HFFc6 (cell line): ENCODE measurements around the gene KLC4. TPM values are rescaled to one million over a fixed set of nuclear protein-coding genes. Genes with fewer than 3 reads are reported as not detected.

Experiments used
- DNase-seq: peaks from one replicate; pipeline ENCODE4 v3.0.0-alpha.2; 2018
- H3K27ac Mint-ChIP-seq: 2 replicates; pipeline ENCODE4 v1.8.0; 2020; ENCODE audit warnings: mild to moderate bottlenecking, mixed read lengths
- H3K27me3 Mint-ChIP-seq: 2 replicates; pipeline ENCODE4 v1.8.0; 2021; ENCODE audit warnings: mild to moderate bottlenecking, moderate library complexity, mixed read lengths; ENCODE audit not compliant: insufficient read depth
- H3K36me3 Mint-ChIP-seq: 2 replicates; pipeline ENCODE4 v1.8.0; 2021; ENCODE audit warnings: low read depth, mixed read lengths
- H3K4me1 Mint-ChIP-seq: 2 replicates; pipeline ENCODE4 v1.8.0; 2020; ENCODE audit warnings: low read depth, mixed read lengths
- H3K4me3 Mint-ChIP-seq: 2 replicates; pipeline ENCODE4 v1.8.0; 2020; ENCODE audit warnings: mild to moderate bottlenecking, moderate library complexity, mixed read lengths
- H3K9me3 Mint-ChIP-seq: 2 replicates; pipeline ENCODE4 v1.8.0; 2020; ENCODE audit warnings: mild to moderate bottlenecking, mixed read lengths
- total RNA-seq, 6 experiments: library from RNA; stranded (reverse); fragmentation: NEBNext Ultra II Directional; extraction: Animal tissue kit (Norgen Biotek cat#: 25700); gene quantifications; 2 replicates in 1 of 6; 3 replicates in 5 of 6; pipeline ENCODE4 v1.2.3, GENCODE V29; 2021
- TF ChIP-seq, protein P1 (sequence below): fragments of 200-600 bp; sonication (generic); IDR thresholded peaks from 2 replicates; pipeline ENCODE4 v1.5.0; 2021; ENCODE audit warnings: antibody characterized with exemption, mild to moderate bottlenecking

KLC4 gene
- total RNA-seq, 6 experiments from 2014 or later: 10.7 to 12.6 (median 11.8) TPM

DNA sequence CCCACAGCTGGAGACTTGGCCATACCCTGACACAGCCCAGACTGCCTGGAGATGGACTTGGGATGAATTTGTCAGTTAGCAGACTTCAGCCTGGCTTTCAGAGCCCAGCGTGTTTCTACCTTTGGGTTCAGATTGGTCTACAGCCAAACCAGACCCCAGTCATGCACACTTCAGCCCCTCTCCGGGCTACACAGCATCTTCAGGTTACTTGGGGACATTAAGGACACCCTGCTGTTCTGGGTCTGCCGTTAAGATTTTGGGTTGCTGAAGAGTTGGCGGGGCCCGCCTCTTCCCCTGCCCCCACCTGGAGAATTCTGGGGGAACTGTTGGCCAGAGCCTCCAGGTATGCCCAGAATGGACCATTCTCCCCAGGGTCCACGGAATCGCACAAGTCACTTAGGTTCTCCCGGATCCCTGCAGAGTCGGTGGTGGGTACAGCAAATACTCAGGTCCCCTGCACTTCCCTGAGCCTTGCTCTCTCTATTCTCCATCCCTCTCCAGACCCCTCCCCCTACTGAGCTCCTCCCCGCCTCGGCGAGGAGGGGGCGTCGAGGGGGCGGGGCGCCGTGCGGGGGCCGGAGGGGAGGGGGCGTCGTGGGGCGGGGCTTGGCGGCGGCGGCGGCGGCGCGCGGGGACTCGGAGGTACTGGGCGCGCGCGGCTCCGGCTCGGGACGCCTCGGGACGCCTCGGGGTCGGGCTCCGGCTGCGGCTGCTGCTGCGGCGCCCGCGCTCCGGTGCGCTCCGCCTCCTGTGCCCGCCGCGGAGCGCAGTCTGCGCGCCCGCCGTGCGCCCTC, 16.4 kb downstream of the KLC4 start, which contains the start of gene PTK7:
Gene PTK7 (plus strand): TSS at position 645 of the 794 bp plus-strand sequence. CDS start 175 bp downstream, outside the sequence.
- peak within 1 kb of the TSS; percentile 67 for H3K27ac Mint-ChIP-seq
- DNase-seq: no peak
- no peaks in the 10 kb centered on the region for H3K9me3 Mint-ChIP-seq
- TF ChIP-seq, protein P1, sequence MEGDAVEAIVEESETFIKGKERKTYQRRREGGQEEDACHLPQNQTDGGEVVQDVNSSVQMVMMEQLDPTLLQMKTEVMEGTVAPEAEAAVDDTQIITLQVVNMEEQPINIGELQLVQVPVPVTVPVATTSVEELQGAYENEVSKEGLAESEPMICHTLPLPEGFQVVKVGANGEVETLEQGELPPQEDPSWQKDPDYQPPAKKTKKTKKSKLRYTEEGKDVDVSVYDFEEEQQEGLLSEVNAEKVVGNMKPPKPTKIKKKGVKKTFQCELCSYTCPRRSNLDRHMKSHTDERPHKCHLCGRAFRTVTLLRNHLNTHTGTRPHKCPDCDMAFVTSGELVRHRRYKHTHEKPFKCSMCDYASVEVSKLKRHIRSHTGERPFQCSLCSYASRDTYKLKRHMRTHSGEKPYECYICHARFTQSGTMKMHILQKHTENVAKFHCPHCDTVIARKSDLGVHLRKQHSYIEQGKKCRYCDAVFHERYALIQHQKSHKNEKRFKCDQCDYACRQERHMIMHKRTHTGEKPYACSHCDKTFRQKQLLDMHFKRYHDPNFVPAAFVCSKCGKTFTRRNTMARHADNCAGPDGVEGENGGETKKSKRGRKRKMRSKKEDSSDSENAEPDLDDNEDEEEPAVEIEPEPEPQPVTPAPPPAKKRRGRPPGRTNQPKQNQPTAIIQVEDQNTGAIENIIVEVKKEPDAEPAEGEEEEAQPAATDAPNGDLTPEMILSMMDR: no peak
- no peaks in the 10 kb centered on the region; the same call in 1 of the 2 replicates for H3K36me3 Mint-ChIP-seq
- H3K4me1 Mint-ChIP-seq: peaks cover 31% of the 10 kb centered on the region
- H3K4me3 Mint-ChIP-seq: peak within 1 kb of the TSS; percentile 89
- H3K27me3 Mint-ChIP-seq: peaks cover 1% of the 10 kb centered on the region; the same call in 1 of the 2 replicates

DNA sequence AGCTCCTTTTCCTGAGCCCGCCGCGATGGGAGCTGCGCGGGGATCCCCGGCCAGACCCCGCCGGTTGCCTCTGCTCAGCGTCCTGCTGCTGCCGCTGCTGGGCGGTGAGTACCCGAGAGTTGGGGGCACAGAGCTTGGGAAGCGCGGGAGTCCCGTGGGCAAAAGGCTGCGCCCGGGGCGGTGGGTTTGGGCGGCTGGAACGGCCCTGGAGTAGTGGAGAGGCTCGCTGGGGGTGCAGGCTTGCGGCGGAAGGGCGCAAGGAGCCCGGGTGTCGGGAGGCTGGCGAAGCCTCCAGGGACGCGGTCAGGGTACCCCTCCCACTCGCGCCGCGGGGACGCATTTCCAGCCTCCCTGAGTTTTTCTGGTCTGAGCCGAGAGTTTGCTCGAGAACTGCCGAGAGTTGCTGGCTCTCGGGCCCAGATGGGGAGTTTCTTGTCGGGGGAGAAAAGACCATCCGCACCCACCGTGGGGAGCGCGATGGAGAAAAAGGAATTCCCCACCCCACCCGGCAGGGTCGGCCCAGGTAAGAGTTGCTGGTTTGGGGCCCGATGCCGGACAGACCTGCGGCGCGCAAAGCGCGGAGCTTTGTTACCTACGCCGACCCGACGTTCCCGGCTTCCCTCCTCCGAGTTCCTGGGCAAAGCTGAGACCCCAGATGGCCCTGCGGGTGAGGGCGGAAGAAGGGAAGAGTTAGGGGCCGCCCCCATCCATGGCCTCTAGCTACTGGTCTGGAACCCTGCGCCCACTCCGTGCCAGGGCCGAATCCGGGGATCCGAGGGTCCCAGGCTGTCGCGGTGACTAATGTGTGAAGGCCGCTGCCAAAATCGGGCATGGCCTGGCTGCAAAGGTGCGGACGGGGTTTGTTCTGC, 17.3 kb downstream of the KLC4 start:
- peak overlapping the region; percentile 67 for H3K27ac Mint-ChIP-seq
- TF ChIP-seq, protein P1: no peak

DNA sequence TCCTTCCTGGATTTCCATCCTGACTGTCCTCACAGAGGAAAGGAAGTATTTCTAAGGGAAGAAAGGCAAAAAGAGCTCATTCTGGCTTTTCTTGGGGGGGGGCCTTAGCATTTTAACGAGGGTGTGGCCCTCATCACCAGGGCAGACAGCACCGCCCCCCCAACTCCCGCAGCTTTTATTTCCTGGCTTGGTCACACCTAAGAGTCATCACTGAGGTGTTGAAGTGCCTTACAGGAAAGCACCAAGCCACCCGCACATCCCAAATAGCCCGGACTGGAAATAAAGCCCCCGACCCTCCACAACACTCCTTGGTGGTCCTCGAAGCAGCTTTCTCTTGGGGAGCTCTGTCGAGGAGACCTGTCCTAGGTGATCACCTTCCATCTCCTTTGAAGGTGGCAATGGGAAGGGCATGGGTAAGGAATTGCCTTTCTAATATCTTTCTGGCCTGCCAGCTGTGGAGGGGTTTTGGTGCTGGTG, 17.9 kb downstream of the KLC4 start:
- H3K9me3 Mint-ChIP-seq: no peaks in the 10 kb centered on the region
- peaks cover 1% of the 10 kb centered on the region; the same call in 1 of the 2 replicates for H3K27me3 Mint-ChIP-seq
- no peaks in the 10 kb centered on the region; the same call in 1 of the 2 replicates for H3K36me3 Mint-ChIP-seq
- H3K4me3 Mint-ChIP-seq: peak overlapping the region; percentile 89
- no peak for DNase-seq
- H3K4me1 Mint-ChIP-seq: peaks cover 37% of the 10 kb centered on the region
- TF ChIP-seq, protein P1: no peak
- H3K27ac Mint-ChIP-seq: peak overlapping the region; percentile 67

More for the DNA sequence above, 17.3 kb downstream of the KLC4 start:
- no peak for DNase-seq
- H3K9me3 Mint-ChIP-seq: no peaks in the 10 kb centered on the region
- peaks cover 1% of the 10 kb centered on the region; the same call in 1 of the 2 replicates for H3K27me3 Mint-ChIP-seq
- peaks cover 33% of the 10 kb centered on the region for H3K4me1 Mint-ChIP-seq
- peak overlapping the region; percentile 89 for H3K4me3 Mint-ChIP-seq
- H3K36me3 Mint-ChIP-seq: no peaks in the 10 kb centered on the region; the same call in 1 of the 2 replicates

DNA sequence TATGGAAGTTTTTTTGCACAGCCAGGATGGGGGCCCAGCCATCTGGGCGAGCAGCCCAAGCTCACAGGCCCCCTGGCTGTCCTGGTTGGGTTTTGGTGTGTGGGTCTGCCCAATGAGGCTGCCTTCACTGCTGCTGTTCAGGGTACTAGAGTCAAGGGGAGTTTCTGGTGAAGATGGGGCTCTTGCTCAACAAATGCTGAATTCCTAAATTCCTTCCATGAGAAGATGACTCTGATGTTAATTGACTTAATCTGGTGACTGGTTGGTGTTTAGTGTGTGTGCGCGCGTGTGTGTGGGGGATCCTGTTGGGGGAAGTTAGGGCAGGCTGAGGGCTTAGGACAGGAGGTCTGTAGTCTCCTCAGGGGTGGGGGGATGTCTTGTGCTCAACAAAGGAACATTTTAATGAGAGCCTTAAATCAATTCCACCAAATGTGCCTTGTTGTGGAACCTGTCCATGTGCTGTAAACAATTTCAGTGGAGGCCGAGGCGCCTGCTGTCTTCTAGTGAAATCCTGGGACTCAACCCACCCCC, 18.6 kb downstream of the KLC4 start:
- peak overlapping the region; percentile 89 for H3K4me3 Mint-ChIP-seq
- H3K27me3 Mint-ChIP-seq: peaks cover 4% of the 10 kb centered on the region; the same call in 1 of the 2 replicates
- DNase-seq: peak; percentile 53
- H3K36me3 Mint-ChIP-seq: no peaks in the 10 kb centered on the region; the same call in 1 of the 2 replicates
- peak overlapping the region; percentile 67 for H3K27ac Mint-ChIP-seq
- H3K4me1 Mint-ChIP-seq: peaks cover 43% of the 10 kb centered on the region
- no peaks in the 10 kb centered on the region for H3K9me3 Mint-ChIP-seq
- TF ChIP-seq, protein P1: no peak

DNA sequence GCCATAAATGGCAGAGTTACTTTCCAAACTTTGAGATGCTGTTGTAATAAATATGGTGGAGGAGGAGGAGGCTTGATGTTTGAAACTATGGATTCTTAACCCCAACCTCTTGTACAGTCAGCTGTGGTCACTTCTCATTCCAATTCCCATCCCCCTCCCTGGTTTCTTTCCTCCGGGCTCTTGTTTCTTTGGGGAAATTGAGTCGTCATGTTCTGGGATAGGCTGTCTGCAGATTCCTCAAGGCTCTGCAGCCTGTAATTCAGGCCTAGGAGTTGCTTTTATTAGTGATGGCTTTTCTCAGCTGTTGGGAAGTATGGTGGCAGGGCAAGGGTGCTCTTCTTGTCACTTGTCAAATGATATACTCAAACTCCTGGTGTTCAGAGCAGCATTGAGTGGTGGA, 19.3 kb downstream of the KLC4 start:
- TF ChIP-seq, protein P1: no peak
- peak; percentile 69 for DNase-seq
- Mint-ChIP-seq H3K4me1 (peaks cover 49% of the 10 kb centered on the region), H3K9me3 (no peaks in the 10 kb centered on the region), H3K4me3 (peak overlapping the region; percentile 89), H3K27ac (peak overlapping the region; percentile 67), H3K36me3 (no peaks in the 10 kb centered on the region; the same call in 1 of the 2 replicates), H3K27me3 (peaks cover 4% of the 10 kb centered on the region; the same call in 1 of the 2 replicates)
